K562 (cell line): ENCODE measurements around the gene ZDHHC5. TPM values are rescaled to one million over a fixed set of nuclear protein-coding genes. Genes with fewer than 3 reads are reported as not detected.

Experiments
- ATAC-seq: fragments of 200-7000 bp; cut with Tn5 transposase; 3 replicates; pipeline ENCODE4 v1.9.1; 2020; ENCODE audit warnings: moderate library complexity
- BruUV-seq: library from RNA; stranded (reverse); fragments of 400-500 nt; replicated peaks from 2 replicates; lab custom pipeline; 2021; lab: Mats Ljungman, UMichigan
- CTCF ChIA-PET: fragments of 300-600 bp; formaldehyde crosslinking; extraction: SDS; loops from one replicate; lab custom pipeline; 2021; ENCODE audit warnings: low intra/inter-chr PET ratio; lab: Yijun Ruan, JAX
- POLR2A ChIA-PET: fragments of 300-600, 350-650 bp; sonication (Branson Sonifier 250); formaldehyde crosslinking; extraction: SDS; loops from one replicate; lab custom pipeline; 2021; ENCODE audit warnings: antibody characterized with exemption, inconsistent platforms; lab: Yijun Ruan, JAX
- DNase-seq, 4 experiments: peaks; one replicate each; pipeline versions ENCODE4 v3.0.0 to v3.0.0-alpha.2; 2011 to 2018; ENCODE audit warnings: low spot score in 3 of 4, mixed read lengths in 3 of 4; ENCODE audit errors: extremely low read depth in 1 of 4
- FAIRE-seq: peaks from 2 replicates; lab custom pipeline; 2011; peaks lifted over from hg19 to GRCh38; lab: Jason Lieb, UNC
- H2AFZ ChIP-seq: 2 replicates; pipeline ENCODE4 v1.6.0; 2011; ENCODE audit warnings: low read depth, low read length, control low read depth, inconsistent platforms
- H3K27ac ChIP-seq: fragments of 200-600 bp; 3 replicates; pipeline ENCODE4 v1.8.0; 2011; ENCODE audit warnings: low read depth, mild to moderate bottlenecking, control low read depth, inconsistent platforms, low read length, moderate library complexity, mixed read lengths; ENCODE audit errors: extremely low read depth
- H3K27me3 ChIP-seq, 2 experiments: fragments of 300-600 bp in 1 of 2; 2 replicates in 1 of 2; 3 replicates in 1 of 2; pipeline versions ENCODE4 v1.6.0 to v1.8.0; 2011; ENCODE audit warnings: inconsistent platforms in 2 of 2, low read length in 2 of 2, mild to moderate bottlenecking in 1 of 2, mixed read lengths in 1 of 2, moderate library complexity in 1 of 2; ENCODE audit not compliant: control insufficient read depth in 2 of 2, insufficient read depth in 2 of 2
- H3K36me3 ChIP-seq: fragments of 300-600 bp; 3 replicates; pipeline ENCODE4 v1.8.0; 2011; ENCODE audit warnings: mild to moderate bottlenecking, low read length, inconsistent platforms; ENCODE audit not compliant: control insufficient read depth, insufficient read depth
- H3K4me1 ChIP-seq, 2 experiments: fragments of 200-600 bp in 1 of 2; replicated peaks in 1 of 2; 2 replicates in 1 of 2; 3 replicates in 1 of 2; pipeline versions ENCODE4 v1.5.1 to v1.8.0; 2011; ENCODE audit warnings: inconsistent platforms in 2 of 2, low read length in 2 of 2, mild to moderate bottlenecking in 1 of 2, mixed read lengths in 1 of 2, moderate library complexity in 1 of 2; ENCODE audit not compliant: control insufficient read depth in 2 of 2, insufficient read depth in 2 of 2
- H3K4me2 ChIP-seq: 2 replicates; pipeline ENCODE4 v1.6.1; 2011; ENCODE audit warnings: low read length, control low read depth, inconsistent platforms, mixed read lengths; ENCODE audit not compliant: insufficient read depth
- H3K4me3 ChIP-seq: fragments of 200-600 bp; sonication (generic), shearing (Covaris generic); 2 replicates; pipeline ENCODE4 v1.5.1; 2016; ENCODE audit warnings: control low read depth, inconsistent platforms
- H3K79me2 ChIP-seq: fragments of 200-600 bp; 3 replicates; pipeline ENCODE4 v1.8.0; 2011; ENCODE audit warnings: low read length, inconsistent platforms; ENCODE audit not compliant: control insufficient read depth, insufficient read depth
- H3K9ac ChIP-seq, 2 experiments: 2 replicates each; pipeline versions ENCODE4 v1.6.0 to v1.6.1; 2011; ENCODE audit warnings: low read depth in 2 of 2, low read length in 2 of 2, control low read depth in 1 of 2, inconsistent platforms in 1 of 2, mild to moderate bottlenecking in 1 of 2, mixed read lengths in 1 of 2; ENCODE audit not compliant: insufficient read depth in 1 of 2
- H3K9me1 ChIP-seq: one replicate; pipeline ENCODE4 v1.6.0; 2011; ENCODE audit warnings: inconsistent platforms, mild to moderate bottlenecking, low read length, moderate library complexity; ENCODE audit not compliant: control insufficient read depth, insufficient read depth
- H3K9me3 ChIP-seq: replicated peaks from 2 replicates; pipeline ENCODE4 v1.5.1; 2011; ENCODE audit warnings: low read depth, low read length, inconsistent platforms; ENCODE audit not compliant: control insufficient read depth, insufficient read depth
- H4K20me1 ChIP-seq: replicated peaks from 2 replicates; pipeline ENCODE4 v1.6.1; 2011; ENCODE audit warnings: low read length, inconsistent platforms, mixed read lengths; ENCODE audit not compliant: control insufficient read depth, insufficient read depth
- BCLAF1 ChIP-seq, 2 experiments: fragments of 450-650 bp in 1 of 2; IDR thresholded peaks; 2 replicates each; pipeline ENCODE4 v1.6.1; 2011 to 2017; ENCODE audit warnings: low read depth in 2 of 2, antibody characterized with exemption in 1 of 2, borderline replicate concordance in 1 of 2, low read length in 1 of 2, mild to moderate bottlenecking in 1 of 2, mixed read lengths in 1 of 2; ENCODE audit not compliant: control insufficient read depth in 1 of 2
- CGGBP1 ChIP-seq: fragments of 250-450 bp; sonication (Bioruptor Pico); IDR thresholded peaks from 2 replicates; pipeline ENCODE4 v1.9.0; 2021; ENCODE audit warnings: mild to moderate bottlenecking
- ETV6 ChIP-seq, 3 experiments: fragments of 150-350 bp in 1 of 3; sonication (generic) in 1 of 3; formaldehyde crosslinking in 1 of 3; IDR thresholded peaks; 2 replicates each; pipeline versions ENCODE4 v1.6.1 to v1.8.0; 2014 to 2022; ENCODE audit warnings: borderline replicate concordance in 2 of 3, low read depth in 2 of 3, antibody characterized with exemption in 1 of 3, low read length in 1 of 3, mild to moderate bottlenecking in 1 of 3, missing genetic modification reagents in 1 of 3
- GTF2B ChIP-seq: IDR thresholded peaks from 2 replicates; pipeline ENCODE4 v1.6.1; 2011; ENCODE audit not compliant: insufficient read length; ENCODE audit errors: extremely low read depth
- HDAC6 ChIP-seq: IDR thresholded peaks from 2 replicates; pipeline ENCODE4 v1.6.1; 2012; ENCODE audit warnings: low read depth, mild to moderate bottlenecking, control low read depth, inconsistent platforms, low read length, moderate library complexity
- TBP ChIP-seq: optimal IDR thresholded peaks from 2 replicates; pipeline ENCODE3; 2011; ENCODE audit warnings: low read depth, low read length, improper control_type of control experiment
- TFAP4 ChIP-seq: sonication (generic); formaldehyde crosslinking; IDR thresholded peaks from 2 replicates; pipeline ENCODE4 v1.8.0; 2022; ENCODE audit warnings: missing genetic modification reagents, mild to moderate bottlenecking, moderate library complexity, borderline replicate concordance
- XRCC3 ChIP-seq: fragments of 450-650 bp; IDR thresholded peaks from 2 replicates; pipeline ENCODE4 v1.6.1; 2017; ENCODE audit warnings: mild to moderate bottlenecking, moderate library complexity
- ZNF583 ChIP-seq: fragments of 250-450 bp; sonication (Bioruptor Pico); IDR thresholded peaks from 2 replicates; pipeline ENCODE4 v1.4.0; 2020
- WGBS: fragments of 100-300 bp; shearing (Covaris generic); methylation state at CpG from one replicate; pipeline ENCODE4 v1.1.6; 2016; ENCODE audit warnings: low coverage, mixed read lengths; ENCODE audit not compliant: insufficient coverage; ENCODE audit errors: missing lambda C conversion rate; 5-methylcytosine and 5-hydroxymethylcytosine counted together
- in situ Hi-C: fragments of 300-500 bp; cut with MboI; formaldehyde crosslinking; loops from 4 replicates; pipeline ENCODE4 v1.15.0; 2018; ENCODE audit warnings: inconsistent platforms, mixed read lengths
- intact Hi-C: fragments of 100-400 bp; cut with micrococcal nuclease; formaldehyde crosslinking; loops from 2 replicates; pipeline ENCODE4 v1.14.2; 2022
- polyA plus RNA-seq, 8 experiments: library from polyadenylated mRNA; depleted of rRNA in 4 of 8; stranded (reverse) in 5 of 8; unstranded in 3 of 8; fragments of >200 nt; fragmentation: Nextera tagmentation in 2 of 8; fragmentation: Illumina TruSeq in 1 of 8; extraction: Ambion mirVana in 2 of 8; extraction: Trizol in 1 of 8; gene quantifications; 2 replicates each; pipeline versions ENCODE4 v1.2.1 to v1.2.3, GENCODE V29; 2011 to 2014; ENCODE audit warnings: inconsistent platforms in 1 of 8, missing spikeins in 1 of 8
- total RNA-seq, 7 experiments: library from RNA; depleted of rRNA in 6 of 7; stranded (reverse); fragments of >200 nt in 6 of 7; fragmentation: Illumina TruSeq in 2 of 7; extraction: Trizol in 2 of 7; gene quantifications; 2 replicates each; pipeline versions ENCODE4 v1.2.1 to v1.2.3, GENCODE V29; 2011 to 2021; ENCODE audit warnings: low replicate concordance in 1 of 7

Gene ZDHHC5
- total and polyA plus RNA-seq, 9 of the 15 experiments (the other 6 are each of a cell fraction or from before 2014, with no cell fraction given), result 3.8 to 64.2 (median 35.9) TPM

GRCh38 chr11:57645689-57646085 lies 22.2 kb upstream of the ZDHHC5 start:
- WGBS, result 21% methylated on average over 5 of the region's 5 CpGs
- Histone ChIP-seq H3K27me3 (peaks cover 0 to 15% of the 10 kb centered on the region in 2 experiments; a peak in 2 of 5 replicates), H4K20me1 (no peaks in the 10 kb centered on the region; the same call in 1 of the 2 replicates), H3K36me3 (no peaks in the 10 kb centered on the region), H3K27ac (no peak overlapping the region), H3K9me3 (no peaks in the 10 kb centered on the region), H3K4me2 (no peak overlapping the region), H3K9me1 (no peaks in the 10 kb centered on the region), H2AFZ (no peak overlapping the region), H3K79me2 (no peaks in the 10 kb centered on the region), H3K9ac (no peak overlapping the region), H3K4me3 (no peak overlapping the region), H3K4me1 (peaks cover 32 to 39% of the 10 kb centered on the region in 2 experiments)
- FAIRE-seq, result no peak
- DNase-seq, result no peak
- CTCF ChIA-PET, result interaction anchor here (1.4 to 1.5 kb wide), 2 partner anchors 78 to 154 kb away, joined by 5 to 8 read pairs; partner anchors contain the start of gene UBE2L6
- POLR2A ChIA-PET, result interaction anchor here (0.6 kb wide), 1 partner anchor 10 kb away, joined by 3 read pairs; no protein-coding TSS in a partner anchor
- TF ChIP-seq GTF2B (peak; percentile 46), CGGBP1 (CRISPR knock-in tag) (no peak), XRCC3 (no peak), ETV6 (IDR thresholded peaks at IDR 0.05; ENCODE audit: borderline replicate concordance in 1 of 2, low read depth in 2 of 2, low read length in 1 of 2) (no peak), ETV6 (CRISPR knock-in tag; IDR thresholded peaks at IDR 0.05; ENCODE audit: borderline replicate concordance) (no peak), ZNF583 (CRISPR knock-in tag) (no peak), BCLAF1 (IDR thresholded peaks at IDR 0.05; ENCODE audit: borderline replicate concordance in 1 of 2, control insufficient read depth in 1 of 2, low read depth in 2 of 2, low read length in 1 of 2) (peak in 1 of 2 experiments; percentile 44; a peak in 1 of 4 replicates), TBP (peak; percentile 53), HDAC6 (no peak), TFAP4 (no peak)
- in situ Hi-C loops, result loop anchor here (10.0 kb wide), 1 partner anchor 191 kb away; no protein-coding TSS in a partner anchor
- BruUV-seq, result no TSS peak
- intact Hi-C loops, result loop anchor here (2.0 kb wide), 1 partner anchor 301 kb away; no protein-coding TSS in a partner anchor
- ATAC-seq, result no peak
